WI38 (cell line): ENCODE measurements around the gene OR5B17.
"Not testable (repeated sequence)": the region's sequence is repeated elsewhere in the genome, so short reads cannot be mapped to it uniquely, and the experiment has no call there.

Source experiments
- H3K4me3 ChIP-seq: 2 replicates; pipeline ENCODE4 v1.5.1; 2011; ENCODE audit warnings: low read depth, mild to moderate bottlenecking, control low read depth, low read length
- TF ChIP-seq, protein P1 (sequence below): IDR thresholded peaks from 2 replicates; pipeline ENCODE4 v1.5.1; 2012; ENCODE audit warnings: low read depth, mild to moderate bottlenecking, control low read depth, low read length

OR5B17 gene

GRCh38 chr11:58358969-58359368 is at the start of gene OR5B17:
OR5B17 (minus strand) TSS chr11:58359069; CDS start chr11:58359069, 0 bp downstream.
- H3K4me3 ChIP-seq = no peak within 1 kb of the TSS
- TF ChIP-seq, protein P1, sequence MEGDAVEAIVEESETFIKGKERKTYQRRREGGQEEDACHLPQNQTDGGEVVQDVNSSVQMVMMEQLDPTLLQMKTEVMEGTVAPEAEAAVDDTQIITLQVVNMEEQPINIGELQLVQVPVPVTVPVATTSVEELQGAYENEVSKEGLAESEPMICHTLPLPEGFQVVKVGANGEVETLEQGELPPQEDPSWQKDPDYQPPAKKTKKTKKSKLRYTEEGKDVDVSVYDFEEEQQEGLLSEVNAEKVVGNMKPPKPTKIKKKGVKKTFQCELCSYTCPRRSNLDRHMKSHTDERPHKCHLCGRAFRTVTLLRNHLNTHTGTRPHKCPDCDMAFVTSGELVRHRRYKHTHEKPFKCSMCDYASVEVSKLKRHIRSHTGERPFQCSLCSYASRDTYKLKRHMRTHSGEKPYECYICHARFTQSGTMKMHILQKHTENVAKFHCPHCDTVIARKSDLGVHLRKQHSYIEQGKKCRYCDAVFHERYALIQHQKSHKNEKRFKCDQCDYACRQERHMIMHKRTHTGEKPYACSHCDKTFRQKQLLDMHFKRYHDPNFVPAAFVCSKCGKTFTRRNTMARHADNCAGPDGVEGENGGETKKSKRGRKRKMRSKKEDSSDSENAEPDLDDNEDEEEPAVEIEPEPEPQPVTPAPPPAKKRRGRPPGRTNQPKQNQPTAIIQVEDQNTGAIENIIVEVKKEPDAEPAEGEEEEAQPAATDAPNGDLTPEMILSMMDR = no peak

DNA sequence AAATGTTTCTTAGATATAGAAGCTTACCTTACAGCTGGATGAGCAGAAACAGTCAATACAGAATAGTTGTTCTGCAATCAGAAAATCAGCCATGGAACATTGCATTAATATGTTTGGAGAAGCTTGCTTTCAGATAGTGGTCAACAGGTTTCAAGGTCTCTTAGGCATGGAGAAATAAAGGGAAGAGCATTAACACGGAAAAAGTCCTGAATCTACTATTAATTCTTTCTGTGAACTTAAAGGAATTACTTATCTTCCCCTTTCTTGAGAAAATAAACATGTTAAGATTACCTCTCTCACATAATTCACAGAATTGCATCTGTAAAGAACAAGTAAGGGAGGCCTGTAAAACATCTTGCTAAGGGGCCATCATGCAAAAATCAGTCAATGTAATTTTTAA is 47.9 kb upstream of the OR5B17 start, which contains the start of gene OR5B3:
Gene OR5B3, minus strand, starts transcription at position 101 of the 400 bp plus-strand sequence. CDS start 3,465 bp downstream, outside the sequence.
- H3K4me3 ChIP-seq = no peak within 1 kb of the TSS
- TF ChIP-seq, protein P1 = no peak

- not testable (repeated sequence) for H3K4me3 ChIP-seq
Measured at GRCh38 chr11:58399622-58400021, 40.8 kb upstream of the OR5B17 start.

GRCh38 chr11:58395581-58395980 is 36.7 kb upstream of the OR5B17 start:
- TF ChIP-seq, protein P1 = no peak
- no peak overlapping the region for H3K4me3 ChIP-seq

GRCh38 chr11:58394195-58394594 is 35.3 kb upstream of the OR5B17 start:
- TF ChIP-seq, protein P1 = no peak
- no peak overlapping the region for H3K4me3 ChIP-seq

GRCh38 chr11:58392746-58393145 is 33.9 kb upstream of the OR5B17 start:
- no peak overlapping the region for H3K4me3 ChIP-seq
- TF ChIP-seq, protein P1 = no peak

- TF ChIP-seq, protein P1 = no peak
- H3K4me3 ChIP-seq = no peak overlapping the region
Measured at GRCh38 chr11:58391879-58392278, 33.0 kb upstream of the OR5B17 start.

GRCh38 chr11:58390551-58391063 is 31.7 kb upstream of the OR5B17 start:
- no peak overlapping the region for H3K4me3 ChIP-seq
- TF ChIP-seq, protein P1 = no peak
